GM19438 (cell line): ENCODE data around the gene FAAP100.
"Not testable (repeated sequence)": the region's sequence is repeated elsewhere in the genome, so short reads cannot be mapped to it uniquely, and the experiment has no call there.

ENCODE experiments used
- ATAC-seq: cut with Tn5 transposase; IDR thresholded peaks from one replicate; pipeline ENCODE4 v1.9.1; 2021; ENCODE audit warnings: low read depth; ENCODE audit not compliant: unreplicated experiment

Gene FAAP100, protein sequence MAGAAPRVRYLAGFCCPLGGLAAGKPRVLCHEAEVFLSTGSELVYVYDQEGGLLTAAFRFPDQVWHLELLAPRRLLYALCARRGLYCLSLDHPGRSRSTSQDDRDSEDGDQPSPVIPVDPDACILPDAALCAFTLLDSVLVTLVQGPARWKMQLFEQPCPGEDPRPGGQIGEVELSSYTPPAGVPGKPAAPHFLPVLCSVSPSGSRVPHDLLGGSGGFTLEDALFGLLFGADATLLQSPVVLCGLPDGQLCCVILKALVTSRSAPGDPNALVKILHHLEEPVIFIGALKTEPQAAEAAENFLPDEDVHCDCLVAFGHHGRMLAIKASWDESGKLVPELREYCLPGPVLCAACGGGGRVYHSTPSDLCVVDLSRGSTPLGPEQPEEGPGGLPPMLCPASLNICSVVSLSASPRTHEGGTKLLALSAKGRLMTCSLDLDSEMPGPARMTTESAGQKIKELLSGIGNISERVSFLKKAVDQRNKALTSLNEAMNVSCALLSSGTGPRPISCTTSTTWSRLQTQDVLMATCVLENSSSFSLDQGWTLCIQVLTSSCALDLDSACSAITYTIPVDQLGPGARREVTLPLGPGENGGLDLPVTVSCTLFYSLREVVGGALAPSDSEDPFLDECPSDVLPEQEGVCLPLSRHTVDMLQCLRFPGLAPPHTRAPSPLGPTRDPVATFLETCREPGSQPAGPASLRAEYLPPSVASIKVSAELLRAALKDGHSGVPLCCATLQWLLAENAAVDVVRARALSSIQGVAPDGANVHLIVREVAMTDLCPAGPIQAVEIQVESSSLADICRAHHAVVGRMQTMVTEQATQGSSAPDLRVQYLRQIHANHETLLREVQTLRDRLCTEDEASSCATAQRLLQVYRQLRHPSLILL

DNA sequence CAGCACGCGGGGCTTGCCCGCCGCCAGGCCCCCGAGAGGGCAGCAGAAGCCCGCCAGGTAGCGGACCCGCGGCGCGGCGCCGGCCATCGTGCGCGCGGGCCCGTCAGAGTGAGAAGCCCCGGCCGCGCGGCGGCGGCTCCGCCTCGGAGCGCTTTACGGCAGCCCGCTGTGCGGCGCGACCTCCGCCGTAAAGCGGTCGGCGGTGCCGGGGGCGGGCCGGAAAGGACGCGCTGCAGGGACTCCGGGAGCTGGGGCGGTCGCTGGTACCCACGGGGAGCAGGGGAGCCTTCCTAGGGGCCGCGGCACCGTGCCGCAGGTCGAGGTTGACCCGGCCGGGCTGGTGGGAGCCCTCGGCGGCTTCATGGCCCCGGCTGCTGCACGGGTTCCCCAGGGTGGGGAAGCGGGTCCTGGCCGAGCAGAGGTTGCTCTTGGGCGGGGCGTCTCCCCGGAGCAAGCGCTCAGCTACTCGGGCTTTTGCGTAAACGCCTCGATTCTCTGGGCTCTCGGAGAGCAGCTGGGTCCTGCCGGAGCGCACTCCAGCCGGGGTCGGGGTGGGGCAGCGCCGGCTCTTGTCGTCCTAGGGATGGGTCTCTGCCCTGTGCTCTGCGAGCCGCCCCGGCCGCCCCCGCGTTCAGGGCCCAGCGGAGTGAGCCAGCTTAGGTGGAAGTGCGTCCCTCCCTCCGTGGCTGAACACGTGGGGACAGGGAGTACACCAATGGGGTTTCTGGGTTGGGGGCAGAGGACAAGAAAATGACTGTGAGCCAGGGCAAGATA, at the start of gene FAAP100:
Gene FAAP100, minus strand, starts transcription at position 110 of the 774 bp plus-strand sequence. Its CDS starts 23 bp downstream, at position 87.
- peak; percentile 34 for ATAC-seq

DNA sequence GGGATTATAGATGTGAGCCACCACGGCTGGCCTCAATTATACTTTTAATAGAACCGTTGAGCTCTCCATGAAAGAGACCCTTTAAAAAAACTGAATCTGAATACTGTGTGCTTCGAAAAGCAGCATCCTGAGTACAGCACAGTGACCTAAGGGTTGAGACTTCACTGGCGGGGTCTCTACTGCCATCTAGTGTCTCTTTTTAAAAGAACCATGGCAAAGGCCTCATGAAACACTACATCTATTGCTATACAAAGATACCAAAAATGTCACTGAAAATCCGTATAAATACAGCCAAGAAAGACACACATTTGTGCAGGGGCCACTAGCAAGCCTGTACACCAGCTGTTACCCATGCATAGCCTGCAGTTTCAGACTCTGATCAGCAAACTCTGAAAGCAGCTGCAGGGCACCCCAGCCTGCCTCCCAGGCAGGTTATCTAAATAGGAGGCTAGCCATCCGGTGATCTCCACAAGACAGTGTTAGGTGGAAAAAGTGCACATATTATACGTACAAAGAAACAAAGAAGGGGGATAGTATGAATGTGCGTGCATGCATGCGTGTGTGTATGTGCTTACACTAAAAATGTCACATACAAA, 49.5 kb upstream of the FAAP100 start:
- no peak for ATAC-seq

DNA sequence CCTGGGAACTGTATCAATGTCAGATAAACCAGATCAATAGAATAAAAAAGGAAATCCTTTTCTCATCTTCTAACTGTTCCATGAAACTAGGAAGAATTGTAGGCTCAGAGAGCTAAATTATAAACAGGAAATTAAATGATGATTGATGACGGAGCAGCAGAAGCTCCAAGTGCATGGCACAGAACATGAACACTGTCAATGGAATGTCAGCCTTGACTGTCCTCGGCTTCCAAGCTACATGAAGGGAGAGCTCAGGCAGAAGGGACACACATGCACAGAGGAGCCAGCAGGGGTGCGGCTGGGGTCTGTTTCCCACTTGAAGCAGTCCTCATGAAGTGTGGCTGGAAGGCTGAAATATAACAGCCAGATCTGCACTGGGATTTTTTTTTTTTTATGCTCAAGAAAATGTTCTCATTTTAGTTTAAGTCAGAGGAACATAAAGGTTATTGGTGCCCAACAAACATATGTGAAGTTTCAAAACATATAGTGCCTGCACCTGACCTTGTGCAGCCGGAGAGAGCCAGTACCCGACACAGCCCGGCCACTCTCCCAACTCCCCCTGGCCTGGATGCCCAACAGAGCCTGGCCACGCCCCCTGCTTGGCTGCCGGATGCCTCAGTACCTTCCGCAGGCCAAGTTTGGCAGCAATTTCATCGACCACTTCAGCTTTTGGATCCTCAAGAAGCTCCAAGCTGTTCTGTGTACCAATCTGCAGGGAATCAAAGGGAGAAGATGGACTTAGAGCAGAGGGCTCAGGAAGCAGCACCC, 47.8 kb upstream of the FAAP100 start:
- ATAC-seq = no peak

DNA sequence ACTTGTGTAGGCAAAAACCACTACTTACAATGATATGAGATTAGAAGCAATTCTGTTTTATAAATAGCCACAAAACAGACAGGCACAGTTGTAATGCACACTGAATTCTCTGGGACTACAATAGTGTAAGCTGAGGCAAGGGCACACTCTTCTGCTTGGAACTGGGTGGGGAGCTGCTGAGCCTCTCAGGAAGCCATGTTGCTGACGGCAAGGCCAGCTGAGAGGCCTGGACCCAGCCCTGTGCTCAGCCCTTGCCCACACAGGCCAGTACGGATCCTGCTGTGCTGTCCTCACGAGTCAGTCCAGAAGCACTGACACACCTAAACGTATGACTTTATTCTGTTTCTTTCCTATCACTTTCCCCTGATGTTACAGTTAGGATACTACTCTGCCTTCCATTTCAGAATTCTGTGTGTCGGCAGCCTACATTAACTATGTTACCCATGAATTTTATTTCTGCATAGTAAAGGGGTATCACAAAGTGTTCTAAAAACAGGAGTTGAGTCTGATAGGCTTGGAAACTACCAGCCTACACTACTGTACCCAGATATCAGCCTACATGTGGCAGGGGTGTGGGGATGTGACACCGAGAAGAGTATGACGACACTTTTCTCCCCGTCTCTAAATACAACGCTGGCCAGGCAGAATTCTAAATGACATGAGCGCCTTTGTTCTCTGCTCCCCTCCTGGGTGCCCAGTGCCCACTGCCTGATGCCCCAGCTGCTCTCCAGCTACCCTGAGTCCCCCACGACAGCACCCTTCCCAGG, 41.1 kb upstream of the FAAP100 start:
- ATAC-seq = no peak

DNA sequence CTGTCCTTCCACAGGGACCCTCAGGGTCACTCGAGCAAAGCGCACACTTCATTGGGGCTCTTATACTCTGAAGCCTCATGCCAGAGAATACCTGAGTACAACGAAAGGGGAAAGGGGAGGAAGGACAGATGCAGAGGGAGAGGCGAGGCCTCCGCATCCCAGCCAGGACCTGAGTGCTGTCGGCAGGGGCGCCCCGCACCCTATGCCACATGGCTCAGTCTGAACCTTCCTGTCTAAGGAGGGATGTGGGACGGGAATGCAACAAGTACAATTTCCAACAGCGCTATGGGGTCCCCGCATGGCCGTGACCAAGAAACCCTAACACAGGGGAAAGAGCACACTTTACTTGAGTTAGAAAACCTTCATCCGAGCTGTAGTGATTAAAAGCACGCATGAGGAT, 39.8 kb upstream of the FAAP100 start:
- no peak for ATAC-seq

DNA sequence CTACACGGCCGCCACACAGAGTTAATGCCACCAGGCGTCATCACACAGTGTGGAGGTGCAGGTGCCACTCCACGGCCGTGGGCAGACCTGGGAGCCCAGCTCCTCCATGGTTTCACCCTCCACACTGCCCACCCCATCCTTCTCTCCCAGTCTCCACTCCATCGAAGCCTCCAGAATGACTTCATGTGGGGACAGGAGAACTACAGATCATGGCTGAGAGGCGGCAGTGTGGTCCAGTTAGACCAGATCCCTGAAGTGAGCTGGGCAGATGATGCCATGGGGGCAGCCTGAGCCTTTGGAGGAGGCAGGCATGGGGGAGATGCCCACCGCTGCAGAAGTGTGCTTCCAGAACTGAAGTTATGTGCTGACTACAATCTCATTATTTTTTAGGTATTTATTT, 38.0 kb upstream of the FAAP100 start:
- ATAC-seq = no peak

DNA sequence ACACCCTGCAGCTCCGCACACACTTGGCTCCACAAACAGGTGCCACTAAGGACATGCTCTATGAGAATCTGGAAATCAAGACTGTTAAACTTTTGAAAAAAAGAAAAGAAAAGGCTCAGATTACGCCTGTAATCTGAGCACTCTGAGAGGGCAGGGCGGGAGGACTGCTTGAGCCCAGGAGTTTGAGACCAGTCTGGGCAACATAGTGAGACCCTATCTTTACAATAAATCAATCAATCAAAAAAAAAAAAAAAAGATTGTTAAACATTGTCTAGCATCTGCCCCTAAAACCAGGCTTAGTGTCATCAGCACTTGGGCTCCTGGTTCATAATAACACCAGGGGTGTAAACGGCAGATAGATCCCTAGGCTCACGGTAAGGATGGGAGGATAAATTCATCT, 37.5 kb upstream of the FAAP100 start:
- ATAC-seq = no peak

DNA sequence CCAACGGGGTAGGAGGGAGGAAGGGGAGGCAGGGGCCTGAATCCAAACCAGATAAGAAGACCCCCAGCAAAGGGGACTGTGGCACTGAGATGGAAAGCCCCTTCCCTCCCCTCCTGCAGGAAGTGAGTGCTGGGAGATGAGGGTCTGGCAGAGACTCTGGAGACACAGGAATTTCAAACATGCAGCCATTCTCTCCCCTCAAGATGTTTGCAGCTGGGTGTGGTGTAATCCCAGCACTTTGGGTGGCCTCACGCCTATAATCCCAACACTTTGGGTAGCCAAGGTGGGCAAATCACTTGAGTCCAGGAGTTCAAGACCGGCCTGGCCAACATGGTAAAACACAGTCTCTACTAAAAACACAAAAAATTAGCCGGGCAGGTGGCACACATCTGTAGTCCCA, 33.9 kb upstream of the FAAP100 start:
- no peak for ATAC-seq

DNA sequence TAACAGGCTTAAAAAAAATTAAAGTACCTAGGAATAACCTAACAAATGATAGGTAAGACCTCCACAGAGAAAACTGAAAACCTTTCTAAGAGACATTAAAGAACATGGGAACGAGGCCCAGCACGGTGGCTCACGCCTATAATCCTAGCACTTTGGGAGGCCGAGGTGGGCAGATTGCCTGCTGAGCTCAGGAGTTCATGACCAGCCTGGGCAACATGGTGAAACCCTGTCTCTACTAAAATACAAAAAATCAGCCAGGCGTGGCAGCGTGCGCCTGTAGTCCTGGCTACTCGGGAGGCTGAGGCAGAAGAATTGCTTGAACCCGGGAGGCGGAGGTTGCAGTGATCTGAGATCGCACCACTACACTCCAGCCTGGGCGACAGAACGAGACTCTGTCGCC, 32.6 kb upstream of the FAAP100 start:
- not testable (repeated sequence) for ATAC-seq

DNA sequence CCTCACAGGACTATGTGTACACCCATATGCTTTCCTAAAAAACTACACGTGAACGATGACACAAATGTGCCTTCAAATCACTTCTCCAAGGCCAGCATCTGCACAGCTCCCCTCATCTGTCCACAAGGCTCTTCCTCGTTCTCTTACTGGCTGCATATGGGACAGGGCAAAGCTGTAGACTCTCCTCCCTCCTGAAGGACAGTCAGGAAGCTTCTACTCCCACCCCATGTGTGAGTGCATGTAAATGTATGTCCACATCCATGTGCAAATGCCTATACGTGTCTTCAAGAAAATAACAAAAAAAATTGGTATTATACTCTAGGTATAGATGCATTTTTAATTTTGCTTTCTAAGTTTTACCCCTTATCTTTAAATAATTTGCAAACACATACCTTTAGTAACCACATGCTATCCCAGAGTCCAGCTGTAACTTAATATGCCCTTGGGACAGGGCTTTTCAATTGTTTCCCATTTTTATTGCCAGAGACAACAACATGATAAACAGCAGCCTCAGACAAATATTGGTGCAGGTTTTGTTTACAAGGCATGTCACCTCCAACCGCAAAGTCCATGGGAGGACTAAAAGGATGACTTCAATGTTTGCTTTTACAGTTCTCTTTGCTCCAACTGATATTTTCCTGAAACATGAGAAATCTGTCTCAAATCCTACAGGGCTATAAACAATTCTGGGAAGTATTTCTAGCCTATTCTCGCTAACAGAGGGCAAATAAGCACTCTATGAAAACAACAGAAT, 31.6 kb upstream of the FAAP100 start:
- ATAC-seq = no peak

DNA sequence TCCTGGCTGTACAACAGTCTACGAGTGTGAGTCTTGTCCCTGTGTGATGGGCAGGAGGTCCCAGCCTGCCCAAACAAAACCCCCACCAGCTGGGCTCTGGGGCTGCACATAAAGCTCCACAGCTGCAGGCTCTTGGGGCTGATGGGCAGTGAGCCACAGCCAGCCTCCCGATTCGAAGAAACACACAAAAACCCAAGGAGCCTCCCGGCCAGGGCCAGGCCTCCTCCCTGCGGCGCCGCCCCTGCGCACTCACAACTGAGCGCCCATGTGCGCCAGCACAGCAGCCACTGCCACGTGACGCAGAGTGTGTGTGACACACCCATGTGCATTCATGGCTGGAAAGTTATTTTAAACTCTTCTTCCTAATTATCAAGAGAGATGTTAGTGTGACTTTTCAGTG, 30.6 kb upstream of the FAAP100 start:
- no peak for ATAC-seq

DNA sequence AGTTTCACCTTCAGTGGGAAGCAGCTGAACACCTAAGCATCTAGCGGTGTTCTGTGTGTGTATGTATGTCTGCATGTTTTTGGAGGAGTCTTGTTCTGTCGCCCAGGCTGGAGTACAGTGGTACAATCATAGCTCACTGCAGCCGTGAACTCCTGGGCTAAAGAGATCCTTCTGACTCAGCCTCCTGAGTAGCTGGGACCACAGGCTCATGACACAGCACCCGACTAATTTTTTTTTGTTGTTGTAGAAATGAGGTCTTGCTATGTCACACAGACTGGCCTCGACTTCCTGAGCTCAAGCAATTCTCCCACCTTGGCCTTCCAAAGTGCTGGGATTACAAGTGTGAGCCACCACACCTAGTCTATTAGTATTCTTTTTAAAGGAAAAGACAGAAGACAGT, 30.2 kb upstream of the FAAP100 start:
- ATAC-seq = no peak

DNA sequence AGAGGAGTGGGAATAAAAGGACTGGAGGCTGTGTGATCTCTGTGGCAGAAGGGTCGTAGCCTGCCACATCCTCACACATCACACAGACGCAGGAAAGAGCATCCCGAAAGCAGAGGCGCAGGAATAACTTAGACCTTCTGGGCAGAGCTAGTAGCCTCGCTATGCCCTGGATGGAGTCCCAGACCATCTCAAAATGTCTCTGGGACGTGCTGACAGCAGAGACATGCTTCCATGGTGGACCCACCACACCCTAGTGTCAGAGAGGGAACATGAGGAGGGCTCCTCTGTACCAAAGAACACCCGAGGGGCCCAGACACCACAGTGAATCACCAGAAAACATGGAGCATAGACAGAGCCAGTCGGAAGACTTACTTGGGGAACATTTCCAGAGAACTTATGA, 29.6 kb upstream of the FAAP100 start:
- ATAC-seq = no peak

DNA sequence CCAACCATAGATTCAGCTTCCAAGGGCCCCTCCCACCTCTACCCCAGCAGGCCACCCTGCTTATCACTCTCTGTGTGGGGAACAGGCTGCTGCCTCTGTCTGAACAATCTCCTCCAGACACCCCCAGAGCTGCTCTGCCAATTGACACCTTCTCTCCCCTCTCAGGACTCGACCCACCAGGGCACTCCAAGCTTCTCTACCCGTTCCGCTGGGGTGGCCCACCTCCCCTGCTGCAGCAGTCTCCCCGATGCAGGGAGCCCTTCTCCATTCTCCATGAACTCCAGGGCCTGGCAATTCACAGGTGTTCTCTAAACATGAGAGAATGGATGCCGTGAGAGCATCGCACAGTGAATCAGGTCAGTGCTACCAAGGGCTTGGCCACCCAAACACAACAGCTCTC, 28.3 kb upstream of the FAAP100 start:
- no peak for ATAC-seq

DNA sequence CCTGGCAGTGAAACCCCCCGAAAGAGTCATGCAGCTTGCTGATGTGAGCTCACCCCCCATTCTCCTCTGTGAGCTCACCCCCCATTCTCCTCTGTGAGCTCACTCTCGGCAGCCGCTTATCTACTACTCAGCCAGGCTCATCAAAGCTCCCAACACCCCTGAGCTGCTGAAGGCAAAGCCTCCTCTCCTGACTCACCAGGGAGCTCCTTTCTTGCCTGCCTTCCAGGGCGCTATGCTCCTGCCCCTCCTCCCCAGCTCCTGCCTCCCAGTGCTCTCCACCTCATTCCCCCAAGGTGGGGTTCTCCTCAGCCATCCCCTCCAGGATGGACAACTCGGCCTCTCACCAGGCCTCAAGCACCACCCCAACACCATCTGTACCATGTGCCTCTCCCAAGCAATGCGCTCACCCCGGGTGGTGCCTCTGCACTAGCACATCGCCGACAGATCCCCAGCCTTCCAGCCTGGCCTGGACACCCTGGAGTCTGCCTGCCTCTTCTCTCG, 27.7 kb upstream of the FAAP100 start:
- ATAC-seq = no peak

DNA sequence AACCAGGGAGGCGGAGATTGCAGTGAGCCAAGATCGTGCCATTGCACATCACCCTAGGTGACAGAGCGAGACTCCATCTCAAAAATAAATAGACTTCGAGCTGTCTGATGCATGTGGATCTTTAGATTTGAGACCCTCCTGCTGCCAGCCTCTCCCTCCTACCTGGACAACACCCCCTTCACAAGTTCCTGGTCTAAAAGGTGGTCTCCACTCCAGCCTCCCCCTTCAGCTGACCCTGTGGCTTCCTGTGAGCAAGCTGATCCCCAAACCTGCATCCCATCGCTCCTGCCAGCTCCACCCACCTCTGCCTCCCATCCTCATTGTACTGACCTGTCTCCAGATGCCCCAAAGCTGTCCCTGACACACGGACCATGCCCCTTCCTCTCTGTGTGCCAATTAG, 27.1 kb upstream of the FAAP100 start:
- ATAC-seq = no peak

DNA sequence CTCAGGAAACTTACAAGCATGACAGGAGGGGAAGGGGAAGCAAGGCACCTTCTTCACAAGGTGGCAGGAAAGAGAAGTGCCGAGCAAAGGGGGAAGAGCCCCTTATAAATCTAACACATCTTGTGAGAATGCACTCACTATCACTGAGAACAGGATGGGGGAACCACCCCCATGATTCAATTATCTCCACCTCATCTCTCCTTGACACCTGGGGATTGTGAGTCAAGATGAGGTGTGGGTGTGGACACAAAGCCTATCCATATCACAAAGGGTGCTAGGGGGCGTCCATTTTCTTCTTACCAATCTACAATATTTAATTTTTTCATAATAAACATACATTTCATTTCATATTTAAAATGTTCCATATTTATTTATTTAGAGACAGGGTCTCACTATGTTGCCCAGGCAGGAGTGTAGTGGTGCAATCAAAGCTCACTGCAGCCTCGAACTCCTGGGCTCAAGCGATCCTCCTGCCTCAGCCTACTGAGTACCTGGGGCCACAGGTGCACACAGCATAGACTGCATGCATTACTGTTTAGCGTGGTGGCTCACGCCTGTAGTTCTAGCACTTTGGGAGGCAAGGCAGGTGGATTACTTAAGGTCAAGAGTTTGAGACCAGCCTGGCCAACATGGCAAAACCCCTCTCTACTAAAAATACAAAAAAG, 26.5 kb upstream of the FAAP100 start:
- no peak for ATAC-seq

DNA sequence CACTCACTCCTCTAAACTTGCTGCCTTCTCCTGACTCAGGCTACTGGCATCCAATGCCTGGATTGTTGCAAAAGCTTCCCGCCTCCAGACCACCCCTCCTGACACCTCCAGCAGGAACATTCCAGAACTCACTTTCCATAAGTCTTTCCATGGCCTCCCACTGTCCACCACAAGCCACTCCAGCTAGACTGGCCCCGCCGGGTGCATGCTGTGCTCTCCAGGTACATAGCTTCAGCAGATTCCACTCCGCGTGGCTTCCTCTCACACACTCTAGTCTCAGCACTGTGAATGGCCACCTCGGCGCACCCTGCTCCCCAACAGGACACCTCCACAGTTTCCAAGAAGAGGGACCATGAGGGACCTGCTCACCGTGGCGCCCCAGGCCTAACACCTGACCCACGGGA, 25.9 kb upstream of the FAAP100 start:
- no peak for ATAC-seq
